ENCODE data around the gene DPY19L3. TPM values are rescaled to one million over a fixed set of nuclear protein-coding genes. Genes with fewer than 3 reads are reported as not detected.
A peak's percentile ranks its signal among the peaks of the same experiment; 100 is the strongest.

Gene DPY19L3
- total RNA-seq = 10 to 100 TPM; 16.9 to 17.9 TPM
- 1 to 10 TPM in 1 of 2 donors, under 1 TPM in 1; 0.64 to 2.8 TPM for polyA plus RNA-seq

GRCh38 chr19:32405431-32406160 lies at the start of gene DPY19L3:
TSS of gene DPY19L3 (plus strand) at chr19:32405770. CDS start at chr19:32408254, 2,484 bp downstream.
- DNase-seq = peak; percentile 79 to 85 (median 83)
- H3K4me3 Mint-ChIP-seq = peak within 1 kb of the TSS; percentile 85 to 92 (median 88)
- Histone ChIP-seq H3K4me1 (ENCODE audit: insufficient read depth, low read length) (peaks cover 16% of the 10 kb centered on the region), H3K9me3 (ENCODE audit: control insufficient read depth in 1 of 2, low read length in 2 of 2) (no peaks in the 10 kb centered on the region), H3K4me3 (ENCODE audit: low read length in 2 of 2) (peak within 1 kb of the TSS; percentile 61 to 81), H3K36me3 (ENCODE audit: insufficient read depth, low read length) (peaks cover 4% of the 10 kb centered on the region), H3K27ac (ENCODE audit: low read depth, low read length) (peak within 1 kb of the TSS; percentile 50), H3K27me3 (ENCODE audit: insufficient read depth, low read length) (no peaks in the 10 kb centered on the region)
- intact Hi-C loops (cut with micrococcal nuclease) = loop anchor here (1.0 to 2.0 kb wide), 4 partner anchors 60 to 771 kb away; partner anchors contain the start of genes ANKRD27, PDCD5, RGS9BP and ZNF507
- ChIA-PET POLR2A (ENCODE audit: partially characterized antibody) (interaction anchor here (0.7 to 2.9 kb wide), 8 partner anchors 9 to 1192 kb away, joined by 3 to 36 read pairs (median 4); partner anchors contain the start of genes PDCD5 and ZNF507), CTCF (ENCODE audit: partially characterized antibody) (interaction anchor here (0.7 kb wide), 1 partner anchor 67 kb away, joined by 3 read pairs; no protein-coding TSS in a partner anchor)
- no peaks in the 10 kb centered on the region for H3K9me3 Mint-ChIP-seq
- peaks cover 5 to 19% (median 11%) of the 10 kb centered on the region in 4 donors for H3K4me1 Mint-ChIP-seq
- no peaks in the 10 kb centered on the region for H3K27me3 Mint-ChIP-seq
- H3K36me3 Mint-ChIP-seq = peaks cover 9 to 18% of the 10 kb centered on the region in 2 donors
- H3K27ac Mint-ChIP-seq = peak within 1 kb of the TSS; percentile 82 to 94 (median 90)

- H3K9me3 Mint-ChIP-seq = no peaks in the 10 kb centered on the region
- H3K36me3 Mint-ChIP-seq = peaks cover 67 to 87% of the 10 kb centered on the region in 2 donors
- H3K27ac Mint-ChIP-seq = no peak overlapping the region
- Histone ChIP-seq H3K36me3 (ENCODE audit: insufficient read depth, low read length) (peaks cover 69% of the 10 kb centered on the region), H3K27me3 (ENCODE audit: insufficient read depth, low read length) (no peaks in the 10 kb centered on the region), H3K9me3 (ENCODE audit: control insufficient read depth in 1 of 2, low read length in 2 of 2) (no peaks in the 10 kb centered on the region), H3K27ac (ENCODE audit: low read depth, low read length) (no peak overlapping the region), H3K4me1 (ENCODE audit: insufficient read depth, low read length) (peaks cover 21% of the 10 kb centered on the region), H3K4me3 (ENCODE audit: low read length in 2 of 2) (no peak overlapping the region)
- H3K27me3 Mint-ChIP-seq = no peaks in the 10 kb centered on the region
- peaks cover 26 to 74% (median 53%) of the 10 kb centered on the region in 4 donors for H3K4me1 Mint-ChIP-seq
- intact Hi-C loops (cut with micrococcal nuclease) = no loop called here
- CTCF ChIA-PET (ENCODE audit: partially characterized antibody) = interaction anchor here (0.6 to 2.3 kb wide), 3 partner anchors 12 to 41 kb away, joined by 3 to 11 read pairs (median 4); partner anchors contain the start of gene ZNF507
- POLR2A ChIA-PET (ENCODE audit: partially characterized antibody) = interaction anchor here (2.1 kb wide), 1 partner anchor 12 kb away, joined by 10 read pairs; the partner anchor contains the start of gene ZNF507
- no peak overlapping the region for H3K4me3 Mint-ChIP-seq
- no peak for DNase-seq
Observed at GRCh38 chr19:32357720-32358119, 47.9 kb upstream of the DPY19L3 start.

GRCh38 chr19:32358321-32358720 lies 47.2 kb upstream of the DPY19L3 start:
- intact Hi-C loops (cut with micrococcal nuclease) = no loop called here
- no peaks in the 10 kb centered on the region for H3K27me3 Mint-ChIP-seq
- H3K27ac Mint-ChIP-seq = no peak overlapping the region
- H3K27me3 ChIP-seq (ENCODE audit: insufficient read depth, low read length) = no peaks in the 10 kb centered on the region
- H3K9me3 ChIP-seq (ENCODE audit: control insufficient read depth in 1 of 2, low read length in 2 of 2) = no peaks in the 10 kb centered on the region
- H3K36me3 ChIP-seq (ENCODE audit: insufficient read depth, low read length) = peaks cover 69% of the 10 kb centered on the region
- H3K27ac ChIP-seq (ENCODE audit: low read depth, low read length) = no peak overlapping the region
- peaks cover 27 to 73% (median 56%) of the 10 kb centered on the region in 4 donors for H3K4me1 Mint-ChIP-seq
- no peaks in the 10 kb centered on the region for H3K9me3 Mint-ChIP-seq
- H3K4me3 Mint-ChIP-seq = no peak overlapping the region
- no peak overlapping the region for H3K4me3 ChIP-seq (ENCODE audit: low read length in 2 of 2)
- ChIA-PET POLR2A (ENCODE audit: partially characterized antibody) (interaction anchor here (2.1 kb wide), 1 partner anchor 13 kb away, joined by 10 read pairs; the partner anchor contains the start of gene ZNF507), CTCF (ENCODE audit: partially characterized antibody) (interaction anchor here (2.3 kb wide), 1 partner anchor 18 kb away, joined by 11 read pairs; no protein-coding TSS in a partner anchor)
- peaks cover 25% of the 10 kb centered on the region for H3K4me1 ChIP-seq (ENCODE audit: insufficient read depth, low read length)
- peaks cover 67 to 87% of the 10 kb centered on the region in 2 donors for H3K36me3 Mint-ChIP-seq
- no peak for DNase-seq

GRCh38 chr19:32359581-32359980 lies 46.0 kb upstream of the DPY19L3 start:
- Histone ChIP-seq H3K4me3 (ENCODE audit: low read length in 2 of 2) (no peak overlapping the region), H3K27ac (ENCODE audit: low read depth, low read length) (no peak overlapping the region), H3K9me3 (ENCODE audit: control insufficient read depth in 1 of 2, low read length in 2 of 2) (no peaks in the 10 kb centered on the region), H3K27me3 (ENCODE audit: insufficient read depth, low read length) (no peaks in the 10 kb centered on the region), H3K36me3 (ENCODE audit: insufficient read depth, low read length) (peaks cover 65% of the 10 kb centered on the region), H3K4me1 (ENCODE audit: insufficient read depth, low read length) (peaks cover 20% of the 10 kb centered on the region)
- POLR2A ChIA-PET (ENCODE audit: partially characterized antibody) = interaction anchor here (0.8 kb wide), 1 partner anchor 14 kb away, joined by 3 read pairs; the partner anchor contains the start of gene ZNF507
- Mint-ChIP-seq H3K4me3 (no peak overlapping the region), H3K4me1 (peaks cover 32 to 72% (median 57%) of the 10 kb centered on the region in 4 donors), H3K27me3 (no peaks in the 10 kb centered on the region), H3K9me3 (no peaks in the 10 kb centered on the region), H3K27ac (no peak overlapping the region), H3K36me3 (peaks cover 61 to 87% of the 10 kb centered on the region in 2 donors)
- CTCF ChIA-PET (ENCODE audit: partially characterized antibody) = interaction anchor here (0.6 kb wide), 1 partner anchor 19 kb away, joined by 3 read pairs; no protein-coding TSS in a partner anchor
- no peak for DNase-seq
- intact Hi-C loops (cut with micrococcal nuclease) = no loop called here

- Mint-ChIP-seq H3K27ac (peak overlapping the region in 2 of 7 donors; percentile 29 to 75), H3K27me3 (no peaks in the 10 kb centered on the region), H3K4me3 (no peak overlapping the region), H3K36me3 (peaks cover 64 to 91% of the 10 kb centered on the region in 2 donors), H3K4me1 (peaks cover 38 to 74% (median 56%) of the 10 kb centered on the region in 4 donors), H3K9me3 (no peaks in the 10 kb centered on the region)
- peaks cover 54% of the 10 kb centered on the region for H3K36me3 ChIP-seq (ENCODE audit: insufficient read depth, low read length)
- no peak overlapping the region for H3K27ac ChIP-seq (ENCODE audit: low read depth, low read length)
- no peaks in the 10 kb centered on the region for H3K27me3 ChIP-seq (ENCODE audit: insufficient read depth, low read length)
- CTCF ChIA-PET (ENCODE audit: partially characterized antibody) = interaction anchor here (1.3 kb wide), 1 partner anchor 13 kb away, joined by 3 read pairs; no protein-coding TSS in a partner anchor
- no peaks in the 10 kb centered on the region for H3K9me3 ChIP-seq (ENCODE audit: control insufficient read depth in 1 of 2, low read length in 2 of 2)
- no peak overlapping the region for H3K4me3 ChIP-seq (ENCODE audit: low read length in 2 of 2)
- DNase-seq = no peak
- H3K4me1 ChIP-seq (ENCODE audit: insufficient read depth, low read length) = peaks cover 11% of the 10 kb centered on the region
- POLR2A ChIA-PET (ENCODE audit: partially characterized antibody) = no interaction called here
- intact Hi-C loops (cut with micrococcal nuclease) = no loop called here
Observed at GRCh38 chr19:32361574-32362317, 43.8 kb upstream of the DPY19L3 start.

- Mint-ChIP-seq H3K9me3 (no peaks in the 10 kb centered on the region), H3K4me3 (no peak overlapping the region), H3K27ac (no peak overlapping the region), H3K27me3 (no peaks in the 10 kb centered on the region), H3K4me1 (peaks cover 40 to 75% (median 59%) of the 10 kb centered on the region in 4 donors), H3K36me3 (peaks cover 65 to 91% of the 10 kb centered on the region in 2 donors)
- Histone ChIP-seq H3K9me3 (ENCODE audit: control insufficient read depth in 1 of 2, low read length in 2 of 2) (no peaks in the 10 kb centered on the region), H3K36me3 (ENCODE audit: insufficient read depth, low read length) (peaks cover 51% of the 10 kb centered on the region), H3K4me1 (ENCODE audit: insufficient read depth, low read length) (peaks cover 11% of the 10 kb centered on the region), H3K27me3 (ENCODE audit: insufficient read depth, low read length) (no peaks in the 10 kb centered on the region), H3K4me3 (ENCODE audit: low read length in 2 of 2) (no peak overlapping the region), H3K27ac (ENCODE audit: low read depth, low read length) (no peak overlapping the region)
- intact Hi-C loops (cut with micrococcal nuclease) = no loop called here
- ChIA-PET POLR2A (ENCODE audit: partially characterized antibody) (no interaction called here), CTCF (ENCODE audit: partially characterized antibody) (interaction anchor here (1.3 kb wide), 1 partner anchor 13 kb away, joined by 3 read pairs; no protein-coding TSS in a partner anchor)
- DNase-seq = no peak
Observed at GRCh38 chr19:32362318-32362691, 43.3 kb upstream of the DPY19L3 start.
